HepG2 (cell line): ENCODE data around the gene METTL6. TPM values are rescaled to one million over a fixed set of nuclear protein-coding genes. Genes with fewer than 3 reads are reported as not detected.

Experiments used
- AKAP8 ChIP-seq: sonication (generic); formaldehyde crosslinking; IDR thresholded peaks from 2 replicates; pipeline ENCODE4 v1.5.1; 2020; ENCODE audit warnings: mild to moderate bottlenecking, missing genetic modification reagents
- KAT7 ChIP-seq: IDR thresholded peaks from 2 replicates; pipeline ENCODE4 v1.6.1; 2018; ENCODE audit warnings: borderline replicate concordance, missing compliant biosample characterization
- RARA ChIP-seq: IDR thresholded peaks from 2 replicates; pipeline ENCODE4 v1.6.1; 2016; ENCODE audit warnings: missing genetic modification reagents, missing compliant biosample characterization
- SIX1 ChIP-seq: sonication (generic); formaldehyde crosslinking; IDR thresholded peaks from 2 replicates; pipeline ENCODE4 v1.4.0; 2020; ENCODE audit warnings: missing genetic modification reagents, borderline replicate concordance
- SNAPC2 ChIP-seq: sonication (generic); formaldehyde crosslinking; IDR thresholded peaks from 2 replicates; pipeline ENCODE4 v1.8.1; 2022; ENCODE audit warnings: mild to moderate bottlenecking, missing genetic modification reagents
- ZBED4 ChIP-seq: sonication (generic); formaldehyde crosslinking; IDR thresholded peaks from 2 replicates; pipeline ENCODE4 v1.4.0; 2020; ENCODE audit warnings: missing genetic modification reagents, borderline replicate concordance
- ZBTB40 ChIP-seq, 2 experiments: fragments of 450-650 bp in 1 of 2; sonication (generic) in 1 of 2; formaldehyde crosslinking in 1 of 2; IDR thresholded peaks; 2 replicates each; pipeline versions ENCODE4 v1.6.1 to v1.8.0; 2016 to 2022; ENCODE audit warnings: antibody characterized with exemption in 1 of 2, mild to moderate bottlenecking in 1 of 2, missing genetic modification reagents in 1 of 2
- ZFP36L2 ChIP-seq: sonication (generic); formaldehyde crosslinking; IDR thresholded peaks from 2 replicates; pipeline ENCODE4 v1.4.0; 2020; ENCODE audit warnings: missing genetic modification reagents
- ZKSCAN8 ChIP-seq: IDR thresholded peaks from 2 replicates; pipeline ENCODE4 v1.6.1; 2016; ENCODE audit warnings: borderline replicate concordance, missing genetic modification reagents, missing compliant biosample characterization
- ZNF282 ChIP-seq: fragments of 450-650 bp; IDR thresholded peaks from 2 replicates; pipeline ENCODE4 v1.6.1; 2018; ENCODE audit not compliant: partially characterized antibody
- ZNF816 ChIP-seq: sonication (generic); formaldehyde crosslinking; IDR thresholded peaks from 2 replicates; pipeline ENCODE4 v1.8.0; 2022; ENCODE audit warnings: missing genetic modification reagents, mild to moderate bottlenecking, borderline replicate concordance
- polyA plus RNA-seq, 8 experiments: library from polyadenylated mRNA; depleted of rRNA in 3 of 8; stranded (reverse) in 7 of 8; unstranded in 1 of 8; fragments of >200 nt; fragmentation: Illumina TruSeq in 4 of 8; extraction: Trizol in 4 of 8; gene quantifications; 2 replicates each; pipeline versions ENCODE4 v1.2.1 to v1.2.3, GENCODE V29; 2011 to 2016; ENCODE audit warnings: low read depth in 4 of 8, missing spikeins in 1 of 8, mixed read lengths in 1 of 8; ENCODE audit not compliant: insufficient read depth in 1 of 8
- total RNA-seq, 5 experiments: library from RNA; depleted of rRNA; stranded (reverse); fragments of >200 nt; fragmentation: Illumina TruSeq; extraction: Trizol; gene quantifications; 2 replicates each; pipeline ENCODE4 v1.2.3, GENCODE V29; 2016; ENCODE audit warnings: low read depth in 1 of 5
- TF ChIP-seq, protein P1 (sequence below): sonication (generic); formaldehyde crosslinking; IDR thresholded peaks from 2 replicates; pipeline ENCODE4 v1.5.1; 2020; ENCODE audit warnings: missing genetic modification reagents, mild to moderate bottlenecking, borderline replicate concordance

Gene METTL6
- total and polyA plus RNA-seq, 2 of the 13 experiments (the other 11 are each of a cell fraction or from before 2014, with no cell fraction given): 17.2 to 29.4 TPM

- TF ChIP-seq, protein P1, sequence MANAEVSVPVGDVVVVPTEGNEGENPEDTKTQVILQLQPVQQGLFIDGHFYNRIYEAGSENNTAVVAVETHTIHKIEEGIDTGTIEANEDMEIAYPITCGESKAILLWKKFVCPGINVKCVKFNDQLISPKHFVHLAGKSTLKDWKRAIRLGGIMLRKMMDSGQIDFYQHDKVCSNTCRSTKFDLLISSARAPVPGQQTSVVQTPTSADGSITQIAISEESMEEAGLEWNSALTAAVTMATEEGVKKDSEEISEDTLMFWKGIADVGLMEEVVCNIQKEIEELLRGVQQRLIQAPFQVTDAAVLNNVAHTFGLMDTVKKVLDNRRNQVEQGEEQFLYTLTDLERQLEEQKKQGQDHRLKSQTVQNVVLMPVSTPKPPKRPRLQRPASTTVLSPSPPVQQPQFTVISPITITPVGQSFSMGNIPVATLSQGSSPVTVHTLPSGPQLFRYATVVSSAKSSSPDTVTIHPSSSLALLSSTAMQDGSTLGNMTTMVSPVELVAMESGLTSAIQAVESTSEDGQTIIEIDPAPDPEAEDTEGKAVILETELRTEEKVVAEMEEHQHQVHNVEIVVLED (CRISPR knock-in tag): no peak
- peak; percentile 79 for TF ChIP-seq SNAPC2 (CRISPR knock-in tag)
- no peak for TF ChIP-seq AKAP8 (CRISPR knock-in tag)
- TF ChIP-seq ZNF282: no peak
- no peak for TF ChIP-seq RARA
- TF ChIP-seq ZNF816 (CRISPR knock-in tag): no peak
- TF ChIP-seq ZKSCAN8 (CRISPR knock-in tag): no peak
- no peak for TF ChIP-seq ZFP36L2 (CRISPR knock-in tag)
- peak; percentile 59 for TF ChIP-seq ZBTB40 (IDR thresholded peaks at IDR 0.05)
- no peak for TF ChIP-seq ZBTB40 (CRISPR knock-in tag; IDR thresholded peaks at IDR 0.05)
- TF ChIP-seq KAT7 (CRISPR knock-in tag): no peak
- no peak for TF ChIP-seq ZBED4 (CRISPR knock-in tag)
- TF ChIP-seq SIX1: no peak
These were observed 49.2 kb downstream of the METTL6 start (continued) for GRCh38 chr3:15377961-15378791.
